Gastroesophageal sphincter (tissue), 3 donors: ENCODE results near the gene LATS2.

Source experiments
- POLR2AphosphoS5 ChIP-seq: sonication (generic); formaldehyde crosslinking; IDR thresholded peaks from one replicate; pipeline ENCODE4 v1.6.1; 2017; ENCODE audit warnings: antibody characterized with exemption
- TF ChIP-seq, protein P1 (sequence below), 4 experiments: fragments of 200-600 bp in 2 of 4; fragments of 450-650 bp in 2 of 4; sonication (generic) in 1 of 4; IDR thresholded peaks; one replicate each; pipeline ENCODE4 v1.5.1; 2017 to 2019; ENCODE audit warnings: antibody characterized with exemption in 4 of 4, mild to moderate bottlenecking in 2 of 4, moderate library complexity in 2 of 4

DNA sequence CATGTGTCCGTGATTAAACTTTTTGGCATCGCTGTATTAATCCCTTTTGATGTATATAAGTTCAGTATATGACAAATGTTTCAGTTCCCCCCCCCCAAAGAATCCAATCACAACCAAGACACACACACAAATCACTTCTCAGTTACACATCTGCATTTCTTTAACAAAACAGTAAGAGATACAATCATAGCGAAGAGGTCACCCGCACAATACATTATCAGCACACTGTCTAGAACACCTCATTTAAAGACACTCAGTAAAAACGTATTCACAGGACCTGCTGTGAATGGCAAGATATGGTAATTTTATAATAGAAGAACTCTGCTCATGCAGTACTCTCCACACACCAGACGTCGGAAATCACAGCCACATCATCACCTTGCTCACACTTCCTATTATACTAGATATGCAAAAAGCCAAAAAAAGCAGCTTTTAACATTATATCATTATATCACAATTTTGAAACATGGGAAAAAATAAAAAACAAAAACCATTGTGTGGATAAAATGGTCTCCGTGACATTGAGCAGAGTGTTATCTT is 87.4 kb downstream of the LATS2 start:
- TF ChIP-seq, protein P1, sequence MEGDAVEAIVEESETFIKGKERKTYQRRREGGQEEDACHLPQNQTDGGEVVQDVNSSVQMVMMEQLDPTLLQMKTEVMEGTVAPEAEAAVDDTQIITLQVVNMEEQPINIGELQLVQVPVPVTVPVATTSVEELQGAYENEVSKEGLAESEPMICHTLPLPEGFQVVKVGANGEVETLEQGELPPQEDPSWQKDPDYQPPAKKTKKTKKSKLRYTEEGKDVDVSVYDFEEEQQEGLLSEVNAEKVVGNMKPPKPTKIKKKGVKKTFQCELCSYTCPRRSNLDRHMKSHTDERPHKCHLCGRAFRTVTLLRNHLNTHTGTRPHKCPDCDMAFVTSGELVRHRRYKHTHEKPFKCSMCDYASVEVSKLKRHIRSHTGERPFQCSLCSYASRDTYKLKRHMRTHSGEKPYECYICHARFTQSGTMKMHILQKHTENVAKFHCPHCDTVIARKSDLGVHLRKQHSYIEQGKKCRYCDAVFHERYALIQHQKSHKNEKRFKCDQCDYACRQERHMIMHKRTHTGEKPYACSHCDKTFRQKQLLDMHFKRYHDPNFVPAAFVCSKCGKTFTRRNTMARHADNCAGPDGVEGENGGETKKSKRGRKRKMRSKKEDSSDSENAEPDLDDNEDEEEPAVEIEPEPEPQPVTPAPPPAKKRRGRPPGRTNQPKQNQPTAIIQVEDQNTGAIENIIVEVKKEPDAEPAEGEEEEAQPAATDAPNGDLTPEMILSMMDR (IDR thresholded peaks at IDR 0.05): no peak
- TF ChIP-seq POLR2AphosphoS5: no peak
